ENCODE measurements around the gene PLIN4. TPM values are rescaled to one million over a fixed set of nuclear protein-coding genes. Genes with fewer than 3 reads are reported as not detected.

PLIN4 gene
- total and polyA plus RNA-seq, 10 of the 15 experiments (the other 5 are each of a cell fraction or from before 2014, with no cell fraction given): 0.01 to 0.11 (median 0.05) TPM; not detected in 2

DNA sequence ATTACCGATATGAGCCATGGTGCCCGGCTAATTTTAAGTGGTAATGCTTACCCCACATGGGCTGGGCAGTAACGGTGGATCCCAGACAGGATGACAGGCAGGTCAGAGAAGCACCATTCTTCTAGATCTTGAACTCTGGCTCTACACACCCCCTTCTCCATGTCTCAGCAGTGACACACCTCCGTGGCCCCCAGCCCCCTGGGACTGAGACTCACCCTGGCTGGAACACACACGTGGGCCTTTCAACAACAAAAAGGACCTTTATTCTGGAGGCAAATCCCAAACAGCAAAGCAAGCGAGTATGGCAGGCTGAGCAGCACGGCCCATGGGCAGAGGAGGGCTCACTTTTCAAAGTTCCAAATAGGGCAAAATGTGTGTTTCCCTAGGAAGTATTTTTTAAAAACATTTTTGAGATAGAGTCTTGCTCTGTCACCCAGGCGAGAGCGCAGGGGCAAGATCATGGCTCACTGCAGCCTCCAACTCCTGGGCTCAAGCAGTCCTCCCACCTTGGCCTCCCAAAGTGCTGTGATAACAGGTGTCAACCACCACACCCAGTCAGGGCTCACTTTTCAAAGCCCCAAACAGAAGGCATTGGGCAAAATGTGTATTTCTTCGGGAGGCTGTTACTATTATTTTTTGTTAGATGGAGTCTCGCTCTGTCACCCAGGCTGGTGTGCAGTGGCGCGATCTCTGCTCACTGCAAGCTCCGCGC, 4.2 kb upstream of the PLIN4 start:
- Histone ChIP-seq H3K4me3 (no peak overlapping the region), H3K4me2 (ENCODE audit: control insufficient read depth, insufficient read depth) (no peak overlapping the region), H4K20me1 (ENCODE audit: control insufficient read depth, insufficient read depth) (no peaks in the 10 kb centered on the region), H3K36me3 (ENCODE audit: control insufficient read depth in 2 of 2, insufficient read depth in 2 of 2, low read length in 1 of 2) (no peaks in the 10 kb centered on the region), H3K27ac (ENCODE audit: control insufficient read depth, insufficient read depth) (no peak overlapping the region), H3K27me3 (replicated peaks in 1 of 2; ENCODE audit: control insufficient read depth in 2 of 2, insufficient read depth in 2 of 2, low read length in 1 of 2) (no peaks in the 10 kb centered on the region), H3K9ac (ENCODE audit: control insufficient read depth, insufficient read depth, low read length) (no peak overlapping the region), H3K79me2 (ENCODE audit: control insufficient read depth, insufficient read depth, low read length) (no peaks in the 10 kb centered on the region), H3K4me1 (ENCODE audit: control insufficient read depth, insufficient read depth, low read length) (no peaks in the 10 kb centered on the region), H3K9me3 (replicated peaks; ENCODE audit: control insufficient read depth, insufficient read depth, low read length) (no peaks in the 10 kb centered on the region), H2AFZ (ENCODE audit: control insufficient read depth, low read depth, low read length) (no peak overlapping the region)
- intact Hi-C loops (cut with micrococcal nuclease; ENCODE audit: unreplicated experiment): no loop called here
- in situ Hi-C loops (cut with MboI): no loop called here
- RAD21 ChIA-PET (ENCODE audit: unreplicated experiment): interaction anchor here (1.3 kb wide), 1 partner anchor 255 kb away, joined by 3 read pairs; no protein-coding TSS in a partner anchor
- no peak for ATAC-seq
- FAIRE-seq: no peak
- WGBS (ENCODE audit: insufficient coverage, insufficient replicate concordance, low lambda C conversion rate, missing lambda C conversion rate): 49% methylated on average over 15 of the region's 15 CpGs
- no TSS peak for BruUV-seq (replicated peaks)
- SMC1A ChIA-PET (ENCODE audit: uncharacterized antibody, unreplicated experiment): no interaction called here
- CTCF ChIA-PET: interaction anchor here (0.6 to 4.5 kb wide), 10 partner anchors 13 to 262 kb away, joined by 3 to 44 read pairs (median 6); partner anchors contain the start of genes LRG1 and PLIN5
- POLR2A ChIA-PET: no interaction called here
- no peak for DNase-seq (ENCODE audit: low read depth, low spot score)
- TF ChIP-seq STAT3 (IDR thresholded peaks at IDR 0.05; ENCODE audit: low read depth, low read length) (no peak), LARP7 (IDR thresholded peaks at IDR 0.05) (no peak), TCF3 (IDR thresholded peaks at IDR 0.05; ENCODE audit: borderline replicate concordance, insufficient read depth, low read depth, low read length) (no peak), RUNX3 (IDR thresholded peaks at IDR 0.05; ENCODE audit: low read length) (no peak), RAD51 (IDR thresholded peaks at IDR 0.05) (no peak), KDM1A (IDR thresholded peaks at IDR 0.05; ENCODE audit: borderline replicate concordance) (no peak), RCOR1 (conservative IDR thresholded peaks at IDR 0.05; ENCODE audit: low read depth, low read length) (no peak), NFXL1 (IDR thresholded peaks at IDR 0.05; ENCODE audit: borderline replicate concordance) (no peak), CBX5 (IDR thresholded peaks at IDR 0.05; ENCODE audit: low read depth) (no peak)
- TF ChIP-seq, protein P1, sequence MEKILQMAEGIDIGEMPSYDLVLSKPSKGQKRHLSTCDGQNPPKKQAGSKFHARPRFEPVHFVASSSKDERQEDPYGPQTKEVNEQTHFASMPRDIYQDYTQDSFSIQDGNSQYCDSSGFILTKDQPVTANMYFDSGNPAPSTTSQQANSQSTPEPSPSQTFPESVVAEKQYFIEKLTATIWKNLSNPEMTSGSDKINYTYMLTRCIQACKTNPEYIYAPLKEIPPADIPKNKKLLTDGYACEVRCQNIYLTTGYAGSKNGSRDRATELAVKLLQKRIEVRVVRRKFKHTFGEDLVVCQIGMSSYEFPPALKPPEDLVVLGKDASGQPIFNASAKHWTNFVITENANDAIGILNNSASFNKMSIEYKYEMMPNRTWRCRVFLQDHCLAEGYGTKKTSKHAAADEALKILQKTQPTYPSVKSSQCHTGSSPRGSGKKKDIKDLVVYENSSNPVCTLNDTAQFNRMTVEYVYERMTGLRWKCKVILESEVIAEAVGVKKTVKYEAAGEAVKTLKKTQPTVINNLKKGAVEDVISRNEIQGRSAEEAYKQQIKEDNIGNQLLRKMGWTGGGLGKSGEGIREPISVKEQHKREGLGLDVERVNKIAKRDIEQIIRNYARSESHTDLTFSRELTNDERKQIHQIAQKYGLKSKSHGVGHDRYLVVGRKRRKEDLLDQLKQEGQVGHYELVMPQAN (conservative IDR thresholded peaks at IDR 0.05): no peak
- TF ChIP-seq, protein P2, sequence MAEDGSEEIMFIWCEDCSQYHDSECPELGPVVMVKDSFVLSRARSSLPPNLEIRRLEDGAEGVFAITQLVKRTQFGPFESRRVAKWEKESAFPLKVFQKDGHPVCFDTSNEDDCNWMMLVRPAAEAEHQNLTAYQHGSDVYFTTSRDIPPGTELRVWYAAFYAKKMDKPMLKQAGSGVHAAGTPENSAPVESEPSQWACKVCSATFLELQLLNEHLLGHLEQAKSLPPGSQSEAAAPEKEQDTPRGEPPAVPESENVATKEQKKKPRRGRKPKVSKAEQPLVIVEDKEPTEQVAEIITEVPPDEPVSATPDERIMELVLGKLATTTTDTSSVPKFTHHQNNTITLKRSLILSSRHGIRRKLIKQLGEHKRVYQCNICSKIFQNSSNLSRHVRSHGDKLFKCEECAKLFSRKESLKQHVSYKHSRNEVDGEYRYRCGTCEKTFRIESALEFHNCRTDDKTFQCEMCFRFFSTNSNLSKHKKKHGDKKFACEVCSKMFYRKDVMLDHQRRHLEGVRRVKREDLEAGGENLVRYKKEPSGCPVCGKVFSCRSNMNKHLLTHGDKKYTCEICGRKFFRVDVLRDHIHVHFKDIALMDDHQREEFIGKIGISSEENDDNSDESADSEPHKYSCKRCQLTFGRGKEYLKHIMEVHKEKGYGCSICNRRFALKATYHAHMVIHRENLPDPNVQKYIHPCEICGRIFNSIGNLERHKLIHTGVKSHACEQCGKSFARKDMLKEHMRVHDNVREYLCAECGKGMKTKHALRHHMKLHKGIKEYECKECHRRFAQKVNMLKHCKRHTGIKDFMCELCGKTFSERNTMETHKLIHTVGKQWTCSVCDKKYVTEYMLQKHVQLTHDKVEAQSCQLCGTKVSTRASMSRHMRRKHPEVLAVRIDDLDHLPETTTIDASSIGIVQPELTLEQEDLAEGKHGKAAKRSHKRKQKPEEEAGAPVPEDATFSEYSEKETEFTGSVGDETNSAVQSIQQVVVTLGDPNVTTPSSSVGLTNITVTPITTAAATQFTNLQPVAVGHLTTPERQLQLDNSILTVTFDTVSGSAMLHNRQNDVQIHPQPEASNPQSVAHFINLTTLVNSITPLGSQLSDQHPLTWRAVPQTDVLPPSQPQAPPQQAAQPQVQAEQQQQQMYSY (CRISPR knock-in tag; IDR thresholded peaks at IDR 0.05): no peak
- TF ChIP-seq, protein P3, sequence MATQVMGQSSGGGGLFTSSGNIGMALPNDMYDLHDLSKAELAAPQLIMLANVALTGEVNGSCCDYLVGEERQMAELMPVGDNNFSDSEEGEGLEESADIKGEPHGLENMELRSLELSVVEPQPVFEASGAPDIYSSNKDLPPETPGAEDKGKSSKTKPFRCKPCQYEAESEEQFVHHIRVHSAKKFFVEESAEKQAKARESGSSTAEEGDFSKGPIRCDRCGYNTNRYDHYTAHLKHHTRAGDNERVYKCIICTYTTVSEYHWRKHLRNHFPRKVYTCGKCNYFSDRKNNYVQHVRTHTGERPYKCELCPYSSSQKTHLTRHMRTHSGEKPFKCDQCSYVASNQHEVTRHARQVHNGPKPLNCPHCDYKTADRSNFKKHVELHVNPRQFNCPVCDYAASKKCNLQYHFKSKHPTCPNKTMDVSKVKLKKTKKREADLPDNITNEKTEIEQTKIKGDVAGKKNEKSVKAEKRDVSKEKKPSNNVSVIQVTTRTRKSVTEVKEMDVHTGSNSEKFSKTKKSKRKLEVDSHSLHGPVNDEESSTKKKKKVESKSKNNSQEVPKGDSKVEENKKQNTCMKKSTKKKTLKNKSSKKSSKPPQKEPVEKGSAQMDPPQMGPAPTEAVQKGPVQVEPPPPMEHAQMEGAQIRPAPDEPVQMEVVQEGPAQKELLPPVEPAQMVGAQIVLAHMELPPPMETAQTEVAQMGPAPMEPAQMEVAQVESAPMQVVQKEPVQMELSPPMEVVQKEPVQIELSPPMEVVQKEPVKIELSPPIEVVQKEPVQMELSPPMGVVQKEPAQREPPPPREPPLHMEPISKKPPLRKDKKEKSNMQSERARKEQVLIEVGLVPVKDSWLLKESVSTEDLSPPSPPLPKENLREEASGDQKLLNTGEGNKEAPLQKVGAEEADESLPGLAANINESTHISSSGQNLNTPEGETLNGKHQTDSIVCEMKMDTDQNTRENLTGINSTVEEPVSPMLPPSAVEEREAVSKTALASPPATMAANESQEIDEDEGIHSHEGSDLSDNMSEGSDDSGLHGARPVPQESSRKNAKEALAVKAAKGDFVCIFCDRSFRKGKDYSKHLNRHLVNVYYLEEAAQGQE (IDR thresholded peaks at IDR 0.05; ENCODE audit: low read depth, low read length): no peak
- TF ChIP-seq, protein P4, sequence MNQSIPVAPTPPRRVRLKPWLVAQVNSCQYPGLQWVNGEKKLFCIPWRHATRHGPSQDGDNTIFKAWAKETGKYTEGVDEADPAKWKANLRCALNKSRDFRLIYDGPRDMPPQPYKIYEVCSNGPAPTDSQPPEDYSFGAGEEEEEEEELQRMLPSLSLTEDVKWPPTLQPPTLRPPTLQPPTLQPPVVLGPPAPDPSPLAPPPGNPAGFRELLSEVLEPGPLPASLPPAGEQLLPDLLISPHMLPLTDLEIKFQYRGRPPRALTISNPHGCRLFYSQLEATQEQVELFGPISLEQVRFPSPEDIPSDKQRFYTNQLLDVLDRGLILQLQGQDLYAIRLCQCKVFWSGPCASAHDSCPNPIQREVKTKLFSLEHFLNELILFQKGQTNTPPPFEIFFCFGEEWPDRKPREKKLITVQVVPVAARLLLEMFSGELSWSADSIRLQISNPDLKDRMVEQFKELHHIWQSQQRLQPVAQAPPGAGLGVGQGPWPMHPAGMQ (IDR thresholded peaks at IDR 0.05; ENCODE audit: borderline replicate concordance): no peak
